ENCODE measurements around the gene NLRP5.

The NLRP5 gene

GRCh38 chr19:56098731-56099568, 112.4 kb downstream of the NLRP5 start:
- Histone ChIP-seq H3K4me2 (ENCODE audit: low read depth, low read length, poor library complexity, severe bottlenecking) (no peak overlapping the region), H3K79me2 (ENCODE audit: insufficient read depth, low read length) (peaks cover 18% of the 10 kb centered on the region; the same call in 1 of the 2 replicates), H3K9ac (ENCODE audit: low read depth, low read length, poor library complexity, severe bottlenecking) (no peak overlapping the region), H3K4me3 (ENCODE audit: low read length, poor library complexity, severe bottlenecking) (no peak overlapping the region), H3K36me3 (ENCODE audit: insufficient read depth, low read length) (peaks cover 50% of the 10 kb centered on the region; the same call in 1 of the 2 replicates), H4K20me1 (ENCODE audit: insufficient read depth, low read length, poor library complexity, severe bottlenecking) (peaks cover 19% of the 10 kb centered on the region), H3K27me3 (ENCODE audit: insufficient read depth, low read length, poor library complexity, severe bottlenecking) (no peaks in the 10 kb centered on the region), H3K4me1 (ENCODE audit: insufficient read depth, low read length, poor library complexity, severe bottlenecking) (no peaks in the 10 kb centered on the region), H3K9me2 (replicated peaks; ENCODE audit: low read depth, low read length) (no peaks in the 10 kb centered on the region), H3K9me3 (ENCODE audit: insufficient read depth, low read depth, low read length) (no peaks in the 10 kb centered on the region), H2AFZ (ENCODE audit: low read length) (no peak overlapping the region), H3F3A (ENCODE audit: low read depth) (no peaks in the 10 kb centered on the region)
- no peak for TF ChIP-seq CTCF (conservative IDR thresholded peaks at IDR 0.05; ENCODE audit: low read length)

- Histone ChIP-seq H3K79me2 (ENCODE audit: insufficient read depth, low read length) (peaks cover 24% of the 10 kb centered on the region), H3K27me3 (ENCODE audit: insufficient read depth, low read length, poor library complexity, severe bottlenecking) (no peaks in the 10 kb centered on the region), H3F3A (ENCODE audit: low read depth) (no peaks in the 10 kb centered on the region), H3K4me2 (ENCODE audit: low read depth, low read length, poor library complexity, severe bottlenecking) (no peak overlapping the region), H3K9me3 (ENCODE audit: insufficient read depth, low read depth, low read length) (no peaks in the 10 kb centered on the region), H4K20me1 (ENCODE audit: insufficient read depth, low read length, poor library complexity, severe bottlenecking) (peaks cover 25% of the 10 kb centered on the region), H2AFZ (ENCODE audit: low read length) (no peak overlapping the region), H3K9ac (ENCODE audit: low read depth, low read length, poor library complexity, severe bottlenecking) (no peak overlapping the region), H3K9me2 (replicated peaks; ENCODE audit: low read depth, low read length) (no peaks in the 10 kb centered on the region), H3K4me1 (ENCODE audit: insufficient read depth, low read length, poor library complexity, severe bottlenecking) (no peaks in the 10 kb centered on the region), H3K4me3 (ENCODE audit: low read length, poor library complexity, severe bottlenecking) (no peak overlapping the region), H3K36me3 (ENCODE audit: insufficient read depth, low read length) (peaks cover 50% of the 10 kb centered on the region; the same call in 1 of the 2 replicates)
- TF ChIP-seq EZH2phosphoT487 (IDR thresholded peaks at IDR 0.05; ENCODE audit: borderline replicate concordance) (no peak), CTCF (conservative IDR thresholded peaks at IDR 0.05; ENCODE audit: low read length) (no peak)
Observed at GRCh38 chr19:56099638-56100539, 113.3 kb downstream of the NLRP5 start.

GRCh38 chr19:56101095-56101494, 114.5 kb downstream of the NLRP5 start:
- H4K20me1 ChIP-seq (ENCODE audit: insufficient read depth, low read length, poor library complexity, severe bottlenecking) = peaks cover 27% of the 10 kb centered on the region
- no peaks in the 10 kb centered on the region for H3K9me3 ChIP-seq (ENCODE audit: insufficient read depth, low read depth, low read length)
- peaks cover 43% of the 10 kb centered on the region; the same call in 1 of the 2 replicates for H3K36me3 ChIP-seq (ENCODE audit: insufficient read depth, low read length)
- H3K9me2 ChIP-seq (replicated peaks; ENCODE audit: low read depth, low read length) = no peaks in the 10 kb centered on the region
- peaks cover 35% of the 10 kb centered on the region for H3K79me2 ChIP-seq (ENCODE audit: insufficient read depth, low read length)
- H2AFZ ChIP-seq (ENCODE audit: low read length) = no peak overlapping the region
- H3K4me3 ChIP-seq (ENCODE audit: low read length, poor library complexity, severe bottlenecking) = no peak overlapping the region
- no peak overlapping the region for H3K9ac ChIP-seq (ENCODE audit: low read depth, low read length, poor library complexity, severe bottlenecking)
- no peaks in the 10 kb centered on the region for H3F3A ChIP-seq (ENCODE audit: low read depth)
- H3K4me2 ChIP-seq (ENCODE audit: low read depth, low read length, poor library complexity, severe bottlenecking) = no peak overlapping the region
- no peak for TF ChIP-seq CTCF (conservative IDR thresholded peaks at IDR 0.05; ENCODE audit: low read length)
- H3K4me1 ChIP-seq (ENCODE audit: insufficient read depth, low read length, poor library complexity, severe bottlenecking) = no peaks in the 10 kb centered on the region
- no peaks in the 10 kb centered on the region for H3K27me3 ChIP-seq (ENCODE audit: insufficient read depth, low read length, poor library complexity, severe bottlenecking)

Measured in Loucy (cell line).